ENCODE data around the gene HERPUD1. TPM values are rescaled to one million over a fixed set of nuclear protein-coding genes. Genes with fewer than 3 reads are reported as not detected.

HERPUD1 gene
- total RNA-seq, 4 donors from 2014 or later: 143 to 274 (median 161) TPM

DNA sequence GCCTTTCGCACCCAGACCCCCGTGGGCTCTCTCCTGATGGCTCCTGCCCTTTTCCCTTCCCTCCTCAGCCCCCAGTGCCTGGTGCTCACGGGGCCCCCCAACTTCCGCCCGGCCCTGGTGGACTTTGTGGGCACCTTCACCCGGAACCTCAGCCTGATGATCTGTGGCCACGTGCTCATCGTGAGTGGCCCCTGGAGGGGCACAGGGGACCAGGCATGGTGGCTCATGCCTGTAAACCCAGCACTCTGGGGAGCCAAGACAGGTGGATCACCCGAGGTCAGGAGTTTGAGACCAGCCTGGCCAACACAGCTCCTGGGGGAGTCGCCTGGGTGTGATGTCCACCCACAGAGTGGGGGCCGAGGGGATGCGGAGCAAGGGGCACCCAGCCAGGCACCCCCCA lies 45.6 kb upstream of the HERPUD1 start:
- no peaks in the 10 kb centered on the region for H3K27me3 ChIP-seq
- no peak overlapping the region for H3K4me3 ChIP-seq
- TF ChIP-seq, protein P1, sequence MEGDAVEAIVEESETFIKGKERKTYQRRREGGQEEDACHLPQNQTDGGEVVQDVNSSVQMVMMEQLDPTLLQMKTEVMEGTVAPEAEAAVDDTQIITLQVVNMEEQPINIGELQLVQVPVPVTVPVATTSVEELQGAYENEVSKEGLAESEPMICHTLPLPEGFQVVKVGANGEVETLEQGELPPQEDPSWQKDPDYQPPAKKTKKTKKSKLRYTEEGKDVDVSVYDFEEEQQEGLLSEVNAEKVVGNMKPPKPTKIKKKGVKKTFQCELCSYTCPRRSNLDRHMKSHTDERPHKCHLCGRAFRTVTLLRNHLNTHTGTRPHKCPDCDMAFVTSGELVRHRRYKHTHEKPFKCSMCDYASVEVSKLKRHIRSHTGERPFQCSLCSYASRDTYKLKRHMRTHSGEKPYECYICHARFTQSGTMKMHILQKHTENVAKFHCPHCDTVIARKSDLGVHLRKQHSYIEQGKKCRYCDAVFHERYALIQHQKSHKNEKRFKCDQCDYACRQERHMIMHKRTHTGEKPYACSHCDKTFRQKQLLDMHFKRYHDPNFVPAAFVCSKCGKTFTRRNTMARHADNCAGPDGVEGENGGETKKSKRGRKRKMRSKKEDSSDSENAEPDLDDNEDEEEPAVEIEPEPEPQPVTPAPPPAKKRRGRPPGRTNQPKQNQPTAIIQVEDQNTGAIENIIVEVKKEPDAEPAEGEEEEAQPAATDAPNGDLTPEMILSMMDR (IDR thresholded peaks at IDR 0.05): no peak
- no peaks in the 10 kb centered on the region for H3K9me3 ChIP-seq
- no peaks in the 10 kb centered on the region for H3K36me3 ChIP-seq
- H3K27ac ChIP-seq: no peak overlapping the region
- DNase-seq (ENCODE audit: low spot score in 2 of 2): no peak
- WGBS, 2 donors: 89 to 91% methylated on average over 12 of the region's 12 CpGs
- H3K4me1 ChIP-seq: no peaks in the 10 kb centered on the region

DNA sequence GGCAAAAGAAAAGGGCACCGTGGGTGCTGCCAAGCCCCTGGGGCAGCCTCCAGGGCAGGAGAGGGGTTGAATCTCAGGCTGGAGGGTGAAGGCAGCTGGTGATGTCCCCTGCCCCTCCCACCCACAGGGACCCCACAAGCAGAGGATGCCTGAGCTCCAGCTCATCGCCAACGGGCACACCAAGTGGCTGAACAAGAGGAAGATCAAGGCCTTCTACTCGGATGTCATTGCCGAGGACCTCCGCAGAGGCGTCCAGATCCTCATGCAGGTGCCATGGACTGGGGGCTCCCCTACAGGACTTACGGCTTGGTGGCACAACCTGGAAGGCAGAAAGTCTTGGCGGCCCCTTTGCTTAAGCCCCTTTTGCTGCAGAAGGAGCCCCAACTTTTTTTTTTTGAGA lies 45.1 kb upstream of the HERPUD1 start:
- Histone ChIP-seq H3K9me3 (no peaks in the 10 kb centered on the region), H3K27ac (no peak overlapping the region), H3K4me1 (no peaks in the 10 kb centered on the region), H3K27me3 (no peaks in the 10 kb centered on the region), H3K4me3 (no peak overlapping the region), H3K36me3 (no peaks in the 10 kb centered on the region)
- TF ChIP-seq, protein P1 (IDR thresholded peaks at IDR 0.05): no peak
- no peak for TF ChIP-seq POLR2A (IDR thresholded peaks at IDR 0.05)
- TF ChIP-seq EP300 (IDR thresholded peaks at IDR 0.05): no peak
- no peak for DNase-seq (ENCODE audit: low spot score in 2 of 2)
- 85% methylated on average over 9 of the region's 9 CpGs for WGBS, 2 donors

DNA sequence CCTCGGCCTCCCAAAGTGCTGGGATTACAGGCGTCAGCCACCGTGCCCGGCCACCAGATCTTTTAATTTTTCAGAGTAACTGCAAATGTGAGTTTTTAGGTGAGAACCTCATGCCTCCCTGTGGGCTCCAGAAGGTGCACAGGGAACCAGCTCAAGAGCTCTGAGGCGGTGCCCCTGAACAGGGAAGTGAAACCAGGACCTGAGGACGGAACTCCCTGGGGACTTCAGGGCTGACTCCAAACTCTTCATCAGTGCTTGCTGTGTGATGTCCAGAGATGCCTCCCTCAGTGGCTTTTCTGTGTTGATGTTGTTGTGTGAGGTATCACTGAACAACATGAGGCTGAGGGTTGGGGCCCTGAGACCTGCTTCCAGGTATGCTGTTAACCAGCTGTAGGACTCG lies 43.1 kb upstream of the HERPUD1 start:
- Histone ChIP-seq H3K4me1 (no peaks in the 10 kb centered on the region), H3K27me3 (no peaks in the 10 kb centered on the region), H3K36me3 (no peaks in the 10 kb centered on the region), H3K27ac (no peak overlapping the region), H3K9me3 (no peaks in the 10 kb centered on the region), H3K4me3 (no peak overlapping the region)
- TF ChIP-seq, protein P1 (IDR thresholded peaks at IDR 0.05): no peak
- TF ChIP-seq POLR2A (IDR thresholded peaks at IDR 0.05): no peak
- no peak for TF ChIP-seq EP300 (IDR thresholded peaks at IDR 0.05)
- WGBS, 2 donors: 81 to 90% methylated on average over 6 to 7 of the region's 7 CpGs
- no peak for DNase-seq (ENCODE audit: low spot score in 2 of 2)

DNA sequence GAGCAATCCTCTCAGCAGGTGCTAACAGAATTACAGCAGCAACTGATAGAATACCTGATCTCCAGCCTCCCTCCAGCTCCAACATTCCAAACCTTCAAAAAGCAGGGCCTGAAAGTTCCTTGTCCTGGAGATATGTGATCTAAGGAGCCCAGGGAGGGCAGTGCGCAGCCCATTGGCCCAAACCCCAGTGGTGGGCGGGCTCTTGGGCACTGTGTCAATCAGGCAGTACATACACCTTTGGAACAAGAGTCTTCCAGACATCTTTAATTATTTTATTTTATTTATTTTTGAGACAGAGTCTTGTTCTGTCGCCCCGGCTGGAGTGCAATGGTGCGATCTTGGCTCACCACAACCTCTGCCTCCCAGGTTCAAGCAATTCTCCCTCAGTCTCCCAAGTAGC lies 42.7 kb upstream of the HERPUD1 start:
- TF ChIP-seq, protein P1 (IDR thresholded peaks at IDR 0.05): no peak
- no peak for TF ChIP-seq EP300 (IDR thresholded peaks at IDR 0.05)
- no peak for TF ChIP-seq POLR2A (IDR thresholded peaks at IDR 0.05)
- no peak overlapping the region for H3K4me3 ChIP-seq
- no peak overlapping the region for H3K27ac ChIP-seq
- no peaks in the 10 kb centered on the region for H3K9me3 ChIP-seq
- DNase-seq (ENCODE audit: low spot score in 2 of 2): no peak
- WGBS, 2 donors: 90 to 93% methylated on average over 5 of the region's 5 CpGs
- no peaks in the 10 kb centered on the region for H3K36me3 ChIP-seq
- no peaks in the 10 kb centered on the region for H3K4me1 ChIP-seq
- H3K27me3 ChIP-seq: no peaks in the 10 kb centered on the region

DNA sequence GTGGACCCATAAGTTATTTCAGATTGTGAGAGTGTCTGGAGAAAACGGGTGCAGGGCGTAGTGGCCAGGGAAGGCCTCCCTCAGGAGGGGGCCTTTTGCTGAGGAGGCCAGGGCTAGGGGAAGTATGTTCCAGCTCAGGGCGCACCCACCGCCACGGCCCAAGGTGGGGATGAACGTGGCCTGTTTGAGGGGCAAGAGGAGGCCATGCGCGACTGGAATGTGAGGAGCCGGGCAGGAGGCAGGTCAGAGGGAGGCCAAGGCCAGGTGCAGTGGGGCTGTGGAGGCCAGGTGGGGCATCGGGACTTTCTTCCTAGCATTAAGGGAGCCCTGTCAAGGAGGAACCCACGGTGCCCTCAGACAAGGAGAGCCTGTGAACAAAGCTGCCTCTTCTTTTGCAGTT lies 40.3 kb upstream of the HERPUD1 start:
- 66 to 71% methylated on average over 9 to 11 of the region's 11 CpGs for WGBS, 2 donors
- TF ChIP-seq, protein P1 (IDR thresholded peaks at IDR 0.05): no peak
- no peak for TF ChIP-seq EP300 (IDR thresholded peaks at IDR 0.05)
- TF ChIP-seq POLR2A (IDR thresholded peaks at IDR 0.05): no peak
- no peaks in the 10 kb centered on the region for H3K9me3 ChIP-seq

More for the DNA sequence above, 40.3 kb upstream of the HERPUD1 start:
- Histone ChIP-seq H3K27me3 (no peaks in the 10 kb centered on the region), H3K27ac (no peak overlapping the region), H3K4me1 (no peaks in the 10 kb centered on the region), H3K36me3 (no peaks in the 10 kb centered on the region), H3K4me3 (no peak overlapping the region)
- DNase-seq (ENCODE audit: low spot score in 2 of 2): no peak
